PC-3 (cell line): ENCODE results near the gene EIF6. TPM values are rescaled to one million over a fixed set of nuclear protein-coding genes. Genes with fewer than 3 reads are reported as not detected.

Experiments used
- ATAC-seq: fragments of 200-7000 bp; cut with Tn5 transposase; 2 replicates; pipeline ENCODE4 v1.9.1; 2020; ENCODE audit warnings: mild to moderate bottlenecking, moderate library complexity
- BruUV-seq: library from RNA; stranded (reverse); fragments of 400-500 nt; replicated peaks from 2 replicates; lab custom pipeline; 2021; lab: Mats Ljungman, UMichigan
- CTCF ChIA-PET: fragments of 300-600 bp; sonication (Branson Sonifier 250); formaldehyde crosslinking; loops from one replicate; lab custom pipeline; 2022; ENCODE audit warnings: antibody characterized with exemption; lab: Charles Lee
- POLR2A ChIA-PET: fragments of 300-600 bp; sonication (Branson Sonifier 250); formaldehyde crosslinking; loops from one replicate; lab custom pipeline; 2022; ENCODE audit warnings: antibody characterized with exemption; ENCODE audit not compliant: unreplicated experiment; lab: Charles Lee
- DNase-seq: peaks from one replicate; pipeline ENCODE4 v3.0.0-alpha.2; 2015
- H2AFZ ChIP-seq: fragments of 300-600 bp; sonication (generic); 2 replicates; pipeline ENCODE4 v1.6.0; 2016; ENCODE audit warnings: antibody characterized with exemption, low read length
- H3F3A ChIP-seq: fragments of 300-600 bp; sonication (generic); one replicate; pipeline ENCODE4 v1.6.0; 2017; ENCODE audit warnings: antibody characterized with exemption, low read length, control low read depth, mild to moderate bottlenecking; ENCODE audit not compliant: unreplicated experiment
- H3K27ac ChIP-seq: fragments of 300-600 bp; sonication (generic); 2 replicates; pipeline ENCODE4 v1.5.1; 2016; ENCODE audit warnings: mild to moderate bottlenecking, low read length
- H3K27me3 ChIP-seq: fragments of 300-600 bp; sonication (generic); 2 replicates; pipeline ENCODE4 v1.6.1; 2016; ENCODE audit warnings: low read length, mixed read lengths
- H3K36me3 ChIP-seq: fragments of 300-600 bp; sonication (generic); 2 replicates; pipeline ENCODE4 v1.6.1; 2016; ENCODE audit warnings: low read depth, mixed run types, low read length, mixed read lengths
- H3K4me1 ChIP-seq: fragments of 300-600 bp; sonication (generic); 2 replicates; pipeline ENCODE4 v1.5.1; 2016; ENCODE audit warnings: low read length; ENCODE audit not compliant: insufficient read depth
- H3K4me2 ChIP-seq: fragments of 300-600 bp; sonication (generic); 2 replicates; pipeline ENCODE4 v1.6.0; 2016; ENCODE audit warnings: low read length
- H3K4me3 ChIP-seq: fragments of 300-600 bp; sonication (generic); 2 replicates; pipeline ENCODE4 v1.5.1; 2016; ENCODE audit warnings: mild to moderate bottlenecking, low read length, mixed read lengths
- H3K79me2 ChIP-seq: fragments of 300-600 bp; sonication (generic); 2 replicates; pipeline ENCODE4 v1.6.1; 2017; ENCODE audit warnings: low read length, mixed read lengths
- H3K9ac ChIP-seq: fragments of 300-600 bp; sonication (generic); 2 replicates; pipeline ENCODE4 v1.6.0; 2016; ENCODE audit warnings: mild to moderate bottlenecking, low read length
- H3K9me2 ChIP-seq: fragments of 300-600 bp; sonication (generic); replicated peaks from 2 replicates; pipeline ENCODE4 v1.6.1; 2016; ENCODE audit warnings: mixed run types, low read length, mixed read lengths
- H3K9me3 ChIP-seq: fragments of 300-600 bp; sonication (generic); 2 replicates; pipeline ENCODE4 v1.6.1; 2016; ENCODE audit warnings: low read length, mixed read lengths
- H4K20me1 ChIP-seq: fragments of 300-600 bp; sonication (generic); 2 replicates; pipeline ENCODE4 v1.6.1; 2016; ENCODE audit warnings: low read length, mixed read lengths
- EZH2 ChIP-seq: fragments of 300-600 bp; sonication (generic); IDR thresholded peaks from one replicate; pipeline ENCODE4 v1.6.1; 2017; ENCODE audit warnings: antibody characterized with exemption, mild to moderate bottlenecking, low read length; ENCODE audit not compliant: unreplicated experiment
- EZH2phosphoT487 ChIP-seq: fragments of 300-600 bp; sonication (generic); IDR thresholded peaks from 2 replicates; pipeline ENCODE4 v1.6.1; 2018; ENCODE audit warnings: mild to moderate bottlenecking, antibody characterized with exemption, low read length, borderline replicate concordance
- intact Hi-C: fragments of 100-400 bp; cut with micrococcal nuclease; formaldehyde crosslinking; loops from 2 replicates; pipeline ENCODE4 v1.9.0; 2023
- total RNA-seq: library from RNA; depleted of rRNA; stranded (reverse); fragments of >200 nt; gene quantifications from 2 replicates; pipeline ENCODE4 v1.2.3, GENCODE V29; 2014
- TF ChIP-seq, protein P1 (sequence below): fragments of 300-600 bp; sonication (generic); conservative IDR thresholded peaks from 2 replicates; pipeline ENCODE4 v1.5.1; 2017; ENCODE audit warnings: antibody characterized with exemption, low read depth, mild to moderate bottlenecking, low read length

EIF6 gene
- total RNA-seq, 1 experiment from 2014 or later, result 292 TPM

DNA sequence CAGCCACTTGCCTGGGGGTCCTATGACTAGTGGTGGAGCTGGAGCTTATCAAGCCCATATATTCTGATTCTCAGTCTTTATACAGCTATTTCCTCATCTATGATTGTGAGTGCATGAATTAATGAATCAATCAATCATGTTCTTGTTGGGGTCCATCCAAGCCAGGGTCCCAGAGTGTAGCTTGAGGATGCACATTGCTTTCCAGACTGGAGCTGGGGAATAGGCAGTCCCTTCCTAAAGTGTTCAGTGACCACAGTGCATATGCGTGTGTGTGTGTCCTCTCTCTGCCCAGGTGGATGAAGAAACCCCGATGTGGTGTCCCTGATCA is 33.0 kb downstream of the EIF6 start:
- CTCF ChIA-PET, result no interaction called here
- no peak for ATAC-seq
- BruUV-seq, result no TSS peak

DNA sequence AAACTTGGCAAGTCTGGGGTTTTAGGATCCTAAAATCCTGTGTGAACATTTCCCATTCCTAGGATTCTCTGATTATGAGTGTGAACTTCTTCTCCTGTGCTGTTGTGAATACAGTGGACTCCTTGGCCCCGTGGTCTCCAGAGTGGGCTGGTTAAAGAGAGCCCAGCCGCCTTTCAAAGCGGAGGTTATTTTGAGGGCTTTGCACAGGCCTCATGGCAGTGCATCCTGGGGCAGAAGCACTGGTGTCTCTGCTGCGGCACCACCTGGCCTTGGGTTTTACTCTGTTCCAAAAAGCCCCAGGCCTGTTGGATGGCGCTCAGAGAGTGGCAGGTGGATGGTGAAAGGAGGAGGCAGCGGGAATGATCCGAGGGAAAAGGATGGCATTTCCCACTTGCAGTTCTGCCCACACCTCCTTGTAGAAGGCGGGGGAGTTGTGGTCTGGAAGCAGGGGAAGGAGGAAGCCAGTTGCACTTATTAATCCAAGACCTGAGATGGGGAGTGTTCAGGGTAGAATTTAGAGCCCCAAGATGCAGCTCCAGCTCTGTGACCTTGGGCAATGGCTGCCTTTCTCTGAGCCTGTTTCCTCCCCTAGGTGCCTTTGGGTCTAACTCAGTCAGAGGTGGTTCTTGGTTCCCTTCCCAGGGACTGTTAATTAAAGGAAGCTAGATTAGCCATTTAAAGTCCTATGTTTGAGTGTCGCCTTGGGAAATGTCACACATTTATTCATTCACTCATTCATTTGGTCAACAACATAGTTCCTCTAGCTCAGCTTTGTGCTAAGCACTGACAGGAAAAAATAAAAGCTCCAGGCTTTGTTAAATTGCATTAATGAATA is 35.7 kb downstream of the EIF6 start:
- Histone ChIP-seq H3K9me2 (no peaks in the 10 kb centered on the region), H3K9me3 (no peaks in the 10 kb centered on the region), H3K27ac (no peak overlapping the region), H3K79me2 (no peaks in the 10 kb centered on the region), H3F3A (no peaks in the 10 kb centered on the region), H3K4me2 (no peak overlapping the region), H3K9ac (no peak overlapping the region), H3K4me3 (no peak overlapping the region), H3K27me3 (no peaks in the 10 kb centered on the region), H3K36me3 (no peaks in the 10 kb centered on the region), H3K4me1 (no peaks in the 10 kb centered on the region), H2AFZ (no peak overlapping the region), H4K20me1 (no peaks in the 10 kb centered on the region)
- DNase-seq (no peak), ATAC-seq (no peak)
- intact Hi-C loops, result no loop called here
- ChIA-PET CTCF (no interaction called here), POLR2A (no interaction called here)
- no TSS peak for BruUV-seq
- TF ChIP-seq EZH2, result no peak
- TF ChIP-seq, protein P1, sequence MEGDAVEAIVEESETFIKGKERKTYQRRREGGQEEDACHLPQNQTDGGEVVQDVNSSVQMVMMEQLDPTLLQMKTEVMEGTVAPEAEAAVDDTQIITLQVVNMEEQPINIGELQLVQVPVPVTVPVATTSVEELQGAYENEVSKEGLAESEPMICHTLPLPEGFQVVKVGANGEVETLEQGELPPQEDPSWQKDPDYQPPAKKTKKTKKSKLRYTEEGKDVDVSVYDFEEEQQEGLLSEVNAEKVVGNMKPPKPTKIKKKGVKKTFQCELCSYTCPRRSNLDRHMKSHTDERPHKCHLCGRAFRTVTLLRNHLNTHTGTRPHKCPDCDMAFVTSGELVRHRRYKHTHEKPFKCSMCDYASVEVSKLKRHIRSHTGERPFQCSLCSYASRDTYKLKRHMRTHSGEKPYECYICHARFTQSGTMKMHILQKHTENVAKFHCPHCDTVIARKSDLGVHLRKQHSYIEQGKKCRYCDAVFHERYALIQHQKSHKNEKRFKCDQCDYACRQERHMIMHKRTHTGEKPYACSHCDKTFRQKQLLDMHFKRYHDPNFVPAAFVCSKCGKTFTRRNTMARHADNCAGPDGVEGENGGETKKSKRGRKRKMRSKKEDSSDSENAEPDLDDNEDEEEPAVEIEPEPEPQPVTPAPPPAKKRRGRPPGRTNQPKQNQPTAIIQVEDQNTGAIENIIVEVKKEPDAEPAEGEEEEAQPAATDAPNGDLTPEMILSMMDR, result no peak
- no peak for TF ChIP-seq EZH2phosphoT487

More for the DNA sequence above, 33.0 kb downstream of the EIF6 start:
- intact Hi-C loops, result no loop called here
- Histone ChIP-seq H3K9ac (no peak overlapping the region), H3K9me2 (no peaks in the 10 kb centered on the region), H3K27ac (no peak overlapping the region), H3K36me3 (no peaks in the 10 kb centered on the region), H3F3A (no peaks in the 10 kb centered on the region), H3K27me3 (no peaks in the 10 kb centered on the region), H3K79me2 (no peaks in the 10 kb centered on the region), H4K20me1 (no peaks in the 10 kb centered on the region), H3K4me2 (no peak overlapping the region), H3K9me3 (no peaks in the 10 kb centered on the region), H2AFZ (no peak overlapping the region), H3K4me3 (no peak overlapping the region), H3K4me1 (no peaks in the 10 kb centered on the region)
- TF ChIP-seq EZH2phosphoT487 (no peak), EZH2 (no peak)
- TF ChIP-seq, protein P1, result no peak
- DNase-seq, result no peak
- POLR2A ChIA-PET, result no interaction called here

DNA sequence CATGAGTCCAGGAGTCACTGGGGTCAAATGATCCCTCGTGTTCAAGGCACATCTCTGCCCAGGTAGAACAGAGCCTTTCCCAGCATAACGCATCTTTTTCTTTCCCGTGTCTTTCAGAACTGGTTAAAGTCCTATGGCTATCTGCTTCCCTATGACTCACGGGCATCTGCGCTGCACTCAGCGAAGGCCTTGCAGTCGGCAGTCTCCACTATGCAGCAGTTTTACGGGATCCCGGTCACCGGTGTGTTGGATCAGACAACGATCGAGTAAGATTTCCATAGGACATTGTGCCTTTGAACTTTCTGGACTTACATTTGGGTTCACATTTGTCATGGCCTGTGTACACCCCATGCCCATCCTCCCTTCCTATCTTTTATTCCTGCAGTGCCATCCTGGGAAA is 37.8 kb downstream of the EIF6 start:
- no peak overlapping the region for H2AFZ ChIP-seq
- ChIA-PET CTCF (no interaction called here), POLR2A (no interaction called here)
- BruUV-seq, result no TSS peak
- no peaks in the 10 kb centered on the region for H3F3A ChIP-seq
- DNase-seq (no peak), ATAC-seq (no peak)
- no peaks in the 10 kb centered on the region for H3K36me3 ChIP-seq
- H3K4me1 ChIP-seq, result no peaks in the 10 kb centered on the region
- H3K4me3 ChIP-seq, result no peak overlapping the region
- H3K9ac ChIP-seq, result no peak overlapping the region
- H3K79me2 ChIP-seq, result no peaks in the 10 kb centered on the region
- H3K27me3 ChIP-seq, result no peaks in the 10 kb centered on the region
- no peaks in the 10 kb centered on the region for H3K9me3 ChIP-seq
- H4K20me1 ChIP-seq, result no peaks in the 10 kb centered on the region
- no peak for TF ChIP-seq EZH2
- no peak for TF ChIP-seq EZH2phosphoT487
- TF ChIP-seq, protein P1, result no peak
- H3K4me2 ChIP-seq, result no peak overlapping the region
- no peak overlapping the region for H3K27ac ChIP-seq
- intact Hi-C loops, result no loop called here
- no peaks in the 10 kb centered on the region for H3K9me2 ChIP-seq
